ENCODE measurements around the gene TGM2. TPM values are rescaled to one million over a fixed set of nuclear protein-coding genes. Genes with fewer than 3 reads are reported as not detected.

TGM2 gene
- total RNA-seq, 1 experiment from 2014 or later, result 113 TPM

GRCh38 chr20:38094373-38094891, 70.6 kb downstream of the TGM2 start:
- ChIA-PET CTCF (interaction anchor here (0.6 kb wide), 2 partner anchors 9 to 303 kb away, joined by 3 to 4 read pairs; no protein-coding TSS in a partner anchor), POLR2A (no interaction called here)
- BruUV-seq (replicated peaks), result no TSS peak
- peaks cover 13% of the 10 kb centered on the region for H3K4me1 ChIP-seq (ENCODE audit: control insufficient read depth, insufficient read depth, low read length)
- in situ Hi-C loops (cut with HindIII; ENCODE audit: low pct_unique_long_range_greater_than_20kb, low sequenced_read_pairs), result no loop called here
- ATAC-seq, result peak; percentile 65; the same call in 1 of the 2 replicates
- H3K36me3 ChIP-seq (ENCODE audit: control insufficient read depth, insufficient read depth, low read length), result peaks cover 4% of the 10 kb centered on the region
- H3K4me3 ChIP-seq (ENCODE audit: low read depth in 2 of 2, low read length in 2 of 2), result no peak overlapping the region
- H3K27ac ChIP-seq (ENCODE audit: low read length), result peak overlapping the region; percentile 35; the same call in 1 of the 2 replicates
- intact Hi-C loops (cut with micrococcal nuclease; ENCODE audit: unreplicated experiment), result no loop called here
- H3K9me3 ChIP-seq (ENCODE audit: control insufficient read depth, insufficient read depth, low read depth, low read length), result no peaks in the 10 kb centered on the region
- TF ChIP-seq REST (IDR thresholded peaks at IDR 0.05; ENCODE audit: insufficient read depth in 1 of 2, low read depth in 2 of 2, low read length in 1 of 2), result no peak
- no peak for TF ChIP-seq CTCF (IDR thresholded peaks at IDR 0.05)
- no peak for TF ChIP-seq POLR2AphosphoS5 (IDR thresholded peaks at IDR 0.05; ENCODE audit: low read depth, low read length)
- no peak for TF ChIP-seq TCF7L2 (IDR thresholded peaks at IDR 0.05; ENCODE audit: low read depth, low read length)
- no peak for TF ChIP-seq SIN3A (IDR thresholded peaks at IDR 0.05; ENCODE audit: borderline replicate concordance, insufficient read depth, low read depth, low read length)
- DNase-seq (ENCODE audit: low read depth, low spot score), result peak; percentile 69
- no peaks in the 10 kb centered on the region for H3K27me3 ChIP-seq (ENCODE audit: control insufficient read depth, insufficient read depth, low read length)

DNA sequence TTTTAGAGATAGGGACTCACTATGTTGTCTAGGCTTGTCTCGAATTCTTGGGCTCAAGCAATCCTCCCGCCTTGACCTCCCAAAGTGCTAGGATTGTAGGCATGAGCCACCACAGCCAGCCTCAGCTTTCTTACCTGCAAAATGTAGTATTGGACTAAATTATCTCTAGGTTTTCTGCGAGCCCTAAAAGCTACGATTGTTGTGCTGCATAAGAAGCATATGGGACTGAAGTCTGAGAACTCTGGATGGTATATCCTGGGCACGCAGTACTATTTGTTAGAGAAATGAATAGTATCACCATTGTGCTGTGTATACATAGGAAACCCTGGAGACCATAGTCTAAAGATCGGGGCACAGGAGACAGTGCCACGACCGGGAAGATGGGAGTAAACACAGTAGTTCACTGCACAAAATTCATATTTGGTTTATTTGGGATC, 71.4 kb downstream of the TGM2 start:
- DNase-seq (ENCODE audit: low read depth, low spot score) (no peak), ATAC-seq (no peak)
- intact Hi-C loops (cut with micrococcal nuclease; ENCODE audit: unreplicated experiment) (no loop called here), in situ Hi-C loops (cut with HindIII; ENCODE audit: low pct_unique_long_range_greater_than_20kb, low sequenced_read_pairs) (no loop called here)
- Histone ChIP-seq H3K27me3 (ENCODE audit: control insufficient read depth, insufficient read depth, low read length) (no peaks in the 10 kb centered on the region), H3K4me3 (ENCODE audit: low read depth in 2 of 2, low read length in 2 of 2) (no peak overlapping the region), H3K36me3 (ENCODE audit: control insufficient read depth, insufficient read depth, low read length) (peaks cover 4% of the 10 kb centered on the region), H3K4me1 (ENCODE audit: control insufficient read depth, insufficient read depth, low read length) (peaks cover 13% of the 10 kb centered on the region), H3K27ac (ENCODE audit: low read length) (no peak overlapping the region), H3K9me3 (ENCODE audit: control insufficient read depth, insufficient read depth, low read depth, low read length) (no peaks in the 10 kb centered on the region)
- no TSS peak for BruUV-seq (replicated peaks)
- TF ChIP-seq SIN3A (IDR thresholded peaks at IDR 0.05; ENCODE audit: borderline replicate concordance, insufficient read depth, low read depth, low read length) (no peak), REST (IDR thresholded peaks at IDR 0.05; ENCODE audit: insufficient read depth in 1 of 2, low read depth in 2 of 2, low read length in 1 of 2) (no peak), TCF7L2 (IDR thresholded peaks at IDR 0.05; ENCODE audit: low read depth, low read length) (no peak), CTCF (IDR thresholded peaks at IDR 0.05) (no peak), POLR2AphosphoS5 (IDR thresholded peaks at IDR 0.05; ENCODE audit: low read depth, low read length) (no peak)
- ChIA-PET CTCF (interaction anchor here (0.6 kb wide), 1 partner anchor 9 kb away, joined by 4 read pairs; no protein-coding TSS in a partner anchor), POLR2A (interaction anchor here (0.7 kb wide), 1 partner anchor 89 kb away, joined by 13 read pairs; no protein-coding TSS in a partner anchor)
